Activated T-cell treated with anti-CD3 and anti-CD28 coated beads, Interleukin-2, amount 50 U/mL, for 72 hours (primary cell): ENCODE results near the gene RHEX. TPM values are rescaled to one million over a fixed set of nuclear protein-coding genes. Genes with fewer than 3 reads are reported as not detected.
A peak's percentile ranks its signal among the peaks of the same experiment; 100 is the strongest.
"Not testable (repeated sequence)": the region's sequence is repeated elsewhere in the genome, so short reads cannot be mapped to it uniquely, and the experiment has no call there.

ENCODE experiments used
- ATAC-seq, 2 donors: fragments of 150-1000 bp; cut with Tn5 transposase; replicated peaks in 1 of 2; 2 replicates each; pipeline ENCODE4 v1.10.0; 2021; ENCODE audit warnings: moderate library complexity in 2 of 2, mild to moderate bottlenecking in 1 of 2
- DNase-seq, 2 donors: peaks; one replicate each; pipeline ENCODE4 v3.0.0; 2021 to 2022; ENCODE audit warnings: mixed read lengths in 1 of 2
- H3K27ac Mint-ChIP-seq: one replicate; pipeline ENCODE4 v1.8.0; 2022; ENCODE audit warnings: mild to moderate bottlenecking, moderate library complexity, mixed read lengths
- H3K27me3 Mint-ChIP-seq: one replicate; pipeline ENCODE4 v1.8.0; 2022; ENCODE audit warnings: low read depth, mixed read lengths
- H3K36me3 Mint-ChIP-seq, 2 donors: one replicate each; pipeline ENCODE4 v1.8.0; 2022; ENCODE audit warnings: mixed read lengths in 2 of 2, mild to moderate bottlenecking in 1 of 2; ENCODE audit not compliant: insufficient read depth in 2 of 2
- H3K4me1 Mint-ChIP-seq: one replicate; pipeline ENCODE4 v1.8.0; 2022; ENCODE audit warnings: low read depth, mixed read lengths
- H3K4me3 Mint-ChIP-seq, 2 donors: one replicate each; pipeline ENCODE4 v1.8.0; 2022; ENCODE audit warnings: mild to moderate bottlenecking in 2 of 2, mixed read lengths in 2 of 2, moderate library complexity in 2 of 2
- H3K9me3 Mint-ChIP-seq, 2 donors: one replicate each; pipeline ENCODE4 v1.8.0; 2022; ENCODE audit warnings: mixed read lengths in 2 of 2
- total RNA-seq, 2 donors: library from RNA; stranded (reverse); gene quantifications; one replicate each; pipeline ENCODE4 v1.2.3, GENCODE V29; 2022

RHEX gene
- total RNA-seq, 2 donors from 2014 or later, result not detected

DNA sequence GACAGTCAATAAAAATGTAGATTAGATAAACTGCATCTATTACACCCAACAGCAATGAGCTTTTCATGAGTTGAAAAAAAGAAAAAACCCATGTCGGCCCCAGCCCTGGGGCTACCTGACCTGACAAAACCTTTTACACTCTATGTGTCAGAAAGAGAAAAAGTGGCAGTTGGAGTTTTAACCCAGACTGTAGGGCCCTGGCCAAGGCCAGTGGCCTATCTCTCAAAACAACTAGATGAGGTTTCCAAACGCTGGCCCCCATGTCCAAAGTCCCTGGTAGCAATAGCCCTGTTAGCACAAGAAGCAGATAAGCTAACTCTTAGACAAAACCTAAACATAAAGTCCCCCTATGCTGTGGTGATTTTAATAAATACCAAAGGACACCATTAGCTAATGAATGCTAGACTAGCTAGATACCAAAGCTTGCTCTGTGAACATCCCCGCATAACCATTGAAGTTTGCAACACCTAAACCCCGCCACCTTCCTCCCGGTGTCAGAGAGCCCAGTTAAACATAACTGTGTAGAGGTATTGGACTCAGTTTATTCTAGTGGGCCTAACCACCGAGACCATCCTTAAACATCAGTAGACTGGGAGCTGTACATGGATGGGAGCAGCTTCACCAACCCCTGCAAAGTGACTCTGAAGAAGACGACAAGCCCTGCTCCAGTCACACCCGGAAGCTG lies 2.8 kb downstream of the RHEX start:
- not testable (repeated sequence) for ATAC-seq, H3K9me3 Mint-ChIP-seq

DNA sequence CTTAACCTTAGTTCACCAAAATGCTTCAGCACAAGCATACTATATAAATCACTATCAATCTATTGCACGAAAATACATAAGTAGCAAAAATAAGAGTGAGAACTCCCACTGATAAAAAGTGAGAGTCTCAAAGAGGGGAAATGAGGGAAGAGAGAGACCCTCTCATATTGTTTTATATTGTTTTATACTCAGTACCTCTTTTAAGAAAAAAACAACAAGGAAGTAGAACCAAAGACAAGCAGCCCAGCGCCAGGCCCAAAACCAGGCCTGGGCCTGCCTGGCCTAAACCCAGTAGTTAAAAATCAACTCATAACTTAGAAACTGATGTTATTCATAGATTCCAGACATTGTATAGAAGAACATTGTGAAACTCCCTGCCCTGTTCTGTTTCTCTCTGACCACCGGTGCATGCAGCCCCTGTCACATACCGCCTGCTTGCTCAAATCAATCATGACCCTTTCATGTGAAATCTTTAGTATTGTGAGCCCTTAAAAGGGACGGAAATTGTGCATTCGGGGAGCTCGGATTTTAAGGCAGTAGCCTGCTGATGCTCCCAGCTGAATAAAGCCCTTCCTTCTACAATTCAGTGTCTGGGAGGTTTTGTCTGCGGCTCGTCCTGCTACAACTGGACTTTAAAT lies 5.4 kb downstream of the RHEX start:
- H3K27me3 Mint-ChIP-seq, H3K9me3 Mint-ChIP-seq: not testable (repeated sequence)

More for the DNA sequence above, 2.8 kb downstream of the RHEX start:
- not testable (repeated sequence) for H3K27me3 Mint-ChIP-seq, DNase-seq, H3K4me3 Mint-ChIP-seq, H3K27ac Mint-ChIP-seq, H3K36me3 Mint-ChIP-seq
- peaks cover 28% of the 10 kb centered on the region for H3K4me1 Mint-ChIP-seq

DNA sequence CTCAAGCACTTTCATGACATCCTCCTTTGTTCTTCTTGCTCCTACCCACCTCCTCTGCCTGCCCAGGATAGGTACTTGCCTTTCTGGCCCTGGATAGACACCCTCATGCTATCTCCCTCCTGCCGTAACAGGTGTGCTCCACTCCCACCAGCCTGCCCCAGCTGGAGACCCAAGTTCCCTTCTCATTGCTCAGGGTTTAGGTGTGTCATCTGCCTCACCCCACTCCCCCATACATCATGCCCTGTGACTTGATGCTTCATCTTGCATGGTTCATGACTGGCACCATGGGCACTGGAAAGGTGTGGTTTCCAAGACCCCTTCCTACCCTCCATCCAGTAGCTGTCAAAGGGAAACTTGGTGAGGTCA lies 5.9 kb downstream of the RHEX start:
- peaks cover 4% of the 10 kb centered on the region for H3K27me3 Mint-ChIP-seq
- DNase-seq (no peak), ATAC-seq (no peak)
- H3K27ac Mint-ChIP-seq, result no peak overlapping the region
- H3K4me1 Mint-ChIP-seq, result no peaks in the 10 kb centered on the region
- H3K36me3 Mint-ChIP-seq, result peaks cover 1 to 4% of the 10 kb centered on the region in 2 donors
- peaks cover 2 to 4% of the 10 kb centered on the region in 2 donors for H3K9me3 Mint-ChIP-seq
- H3K4me3 Mint-ChIP-seq, result no peak overlapping the region

More for the DNA sequence above, 5.4 kb downstream of the RHEX start:
- H3K27ac Mint-ChIP-seq, ATAC-seq, H3K36me3 Mint-ChIP-seq, DNase-seq, H3K4me1 Mint-ChIP-seq, H3K4me3 Mint-ChIP-seq: not testable (repeated sequence)

DNA sequence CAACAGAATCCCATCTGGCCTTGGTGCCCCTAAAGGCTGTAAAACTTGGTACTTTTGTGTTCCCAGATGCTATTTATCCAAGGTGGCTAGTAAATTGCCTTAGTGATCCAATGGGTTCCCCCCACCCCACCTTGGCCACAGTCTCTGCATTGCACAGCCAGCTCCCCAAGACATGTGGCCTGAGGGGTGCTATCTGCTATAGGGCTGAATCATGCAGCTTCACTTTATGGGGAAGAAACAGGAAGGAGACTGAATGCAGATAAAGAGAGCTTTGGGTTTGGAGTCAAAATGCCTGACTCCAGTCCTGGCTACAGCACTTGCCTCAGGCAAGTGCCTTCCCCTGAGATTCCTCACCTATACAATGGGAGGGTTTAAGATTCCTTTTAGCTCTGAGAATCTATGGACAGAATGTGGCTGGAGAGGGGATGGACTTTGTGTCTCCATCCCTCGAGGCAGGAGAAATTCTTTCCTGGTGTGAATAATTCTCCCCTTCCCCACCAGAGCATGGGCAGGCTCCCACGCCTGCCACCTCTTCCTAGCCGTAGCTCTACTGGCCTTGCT lies 6.5 kb downstream of the RHEX start:
- H3K27ac Mint-ChIP-seq, result no peak overlapping the region
- ATAC-seq (no peak), DNase-seq (no peak)
- no peak overlapping the region for H3K4me3 Mint-ChIP-seq
- H3K36me3 Mint-ChIP-seq, result peaks cover 1 to 4% of the 10 kb centered on the region in 2 donors
- H3K27me3 Mint-ChIP-seq, result peaks cover 4% of the 10 kb centered on the region
- peaks cover 2 to 4% of the 10 kb centered on the region in 2 donors for H3K9me3 Mint-ChIP-seq
- no peaks in the 10 kb centered on the region for H3K4me1 Mint-ChIP-seq

DNA sequence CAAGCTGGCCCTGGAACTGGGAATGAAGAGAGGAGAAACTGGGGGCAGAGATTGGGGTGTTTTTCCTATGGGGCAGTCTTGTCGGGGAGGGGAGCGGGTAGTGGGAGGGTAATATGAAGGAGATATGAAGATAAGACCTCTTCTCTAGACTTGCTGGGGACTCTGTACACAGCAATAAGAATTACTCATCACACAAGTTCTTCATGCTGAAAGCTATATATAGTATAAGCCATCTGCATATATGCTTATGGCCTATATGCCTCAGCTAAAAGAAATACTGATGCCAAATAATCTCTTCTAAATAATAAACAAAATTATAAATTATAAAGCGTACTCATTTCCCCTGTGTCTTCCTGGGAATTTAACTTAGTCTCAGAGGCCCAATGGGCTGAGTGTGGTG lies 7.9 kb downstream of the RHEX start:
- H3K4me1 Mint-ChIP-seq, result no peaks in the 10 kb centered on the region
- DNase-seq, result no peak
- H3K27ac Mint-ChIP-seq, result no peak overlapping the region
- peaks cover 9% of the 10 kb centered on the region for H3K27me3 Mint-ChIP-seq
- peaks cover 2 to 4% of the 10 kb centered on the region in 2 donors for H3K9me3 Mint-ChIP-seq
- peaks cover 1 to 4% of the 10 kb centered on the region in 2 donors for H3K36me3 Mint-ChIP-seq
- ATAC-seq, result no peak
- H3K4me3 Mint-ChIP-seq, result no peak overlapping the region

DNA sequence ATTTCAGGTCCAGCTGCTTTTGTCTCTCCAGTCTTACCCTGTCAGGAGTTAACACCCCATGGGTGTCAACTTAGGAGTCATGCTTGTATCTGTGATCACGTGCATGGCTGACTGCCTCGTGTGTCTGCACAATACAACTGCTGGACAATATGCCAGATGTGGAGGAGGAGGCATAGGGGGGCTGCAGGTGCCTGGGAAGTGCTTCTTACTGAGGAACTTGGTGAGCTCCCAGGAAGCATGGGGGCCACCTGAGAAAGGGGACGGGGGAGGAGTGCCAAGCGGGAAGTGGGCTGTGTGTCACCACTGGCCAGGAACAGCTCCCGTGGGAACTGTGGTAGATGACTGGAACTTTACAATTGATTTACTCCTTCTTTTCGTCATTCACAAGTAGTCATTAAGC lies 9.5 kb downstream of the RHEX start:
- ATAC-seq, result no peak
- peaks cover 2 to 4% of the 10 kb centered on the region in 2 donors for H3K9me3 Mint-ChIP-seq

DNA sequence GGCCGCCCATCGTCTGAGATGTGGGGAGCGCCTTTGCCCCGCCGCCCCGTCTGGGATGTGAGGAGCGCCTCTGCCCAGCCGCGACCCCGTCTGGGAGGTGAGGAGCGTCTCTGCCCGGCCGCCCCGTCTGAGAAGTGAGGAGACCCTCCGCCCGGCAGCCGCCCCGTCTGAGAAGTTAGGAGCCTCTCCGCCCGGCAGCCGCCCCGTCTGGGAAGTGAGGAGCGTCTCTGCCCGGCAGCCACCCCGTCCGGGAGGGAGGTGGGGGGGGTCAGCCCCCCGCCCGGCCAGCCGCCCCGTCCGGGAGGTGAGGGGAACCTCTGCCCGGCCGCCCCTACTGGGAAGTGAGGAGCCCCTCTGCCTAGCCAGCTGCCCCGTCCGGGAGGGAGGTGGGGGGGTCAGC lies 11.0 kb downstream of the RHEX start:
- not testable (repeated sequence) for ATAC-seq, DNase-seq, H3K9me3 Mint-ChIP-seq, H3K36me3 Mint-ChIP-seq, H3K4me3 Mint-ChIP-seq, H3K27ac Mint-ChIP-seq
- Mint-ChIP-seq H3K4me1 (peaks cover 23% of the 10 kb centered on the region), H3K27me3 (peaks cover 34% of the 10 kb centered on the region)

More for the DNA sequence above, 9.5 kb downstream of the RHEX start:
- Mint-ChIP-seq H3K4me1 (peaks cover 14% of the 10 kb centered on the region), H3K27me3 (peaks cover 18% of the 10 kb centered on the region), H3K4me3 (no peak overlapping the region), H3K27ac (no peak overlapping the region), H3K36me3 (peaks cover 1 to 4% of the 10 kb centered on the region in 2 donors)
- DNase-seq, result no peak

DNA sequence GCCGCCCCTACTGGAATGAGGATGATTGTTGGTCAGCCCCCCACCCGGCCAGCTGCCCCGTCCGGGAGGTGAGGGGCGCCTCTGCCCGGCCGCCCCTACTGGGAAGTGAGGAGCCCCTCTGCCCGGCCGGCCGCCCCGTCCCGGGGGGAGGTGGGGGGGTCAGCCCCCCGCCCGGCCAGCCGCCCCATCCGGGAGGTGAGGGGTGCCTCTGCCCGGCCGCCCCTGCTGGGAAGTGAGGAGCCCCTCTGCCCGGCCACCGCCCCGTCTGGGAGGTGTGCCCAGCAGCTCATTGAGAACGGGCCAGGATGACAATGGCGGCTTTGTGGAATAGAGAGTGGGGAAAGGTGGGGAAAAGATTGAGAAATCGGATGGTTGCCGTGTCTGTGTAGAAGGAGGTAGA lies 11.5 kb downstream of the RHEX start:
- H3K36me3 Mint-ChIP-seq, H3K27ac Mint-ChIP-seq, H3K9me3 Mint-ChIP-seq, DNase-seq, H3K4me3 Mint-ChIP-seq, ATAC-seq: not testable (repeated sequence)
- H3K27me3 Mint-ChIP-seq, result peaks cover 37% of the 10 kb centered on the region
- peaks cover 23% of the 10 kb centered on the region for H3K4me1 Mint-ChIP-seq

DNA sequence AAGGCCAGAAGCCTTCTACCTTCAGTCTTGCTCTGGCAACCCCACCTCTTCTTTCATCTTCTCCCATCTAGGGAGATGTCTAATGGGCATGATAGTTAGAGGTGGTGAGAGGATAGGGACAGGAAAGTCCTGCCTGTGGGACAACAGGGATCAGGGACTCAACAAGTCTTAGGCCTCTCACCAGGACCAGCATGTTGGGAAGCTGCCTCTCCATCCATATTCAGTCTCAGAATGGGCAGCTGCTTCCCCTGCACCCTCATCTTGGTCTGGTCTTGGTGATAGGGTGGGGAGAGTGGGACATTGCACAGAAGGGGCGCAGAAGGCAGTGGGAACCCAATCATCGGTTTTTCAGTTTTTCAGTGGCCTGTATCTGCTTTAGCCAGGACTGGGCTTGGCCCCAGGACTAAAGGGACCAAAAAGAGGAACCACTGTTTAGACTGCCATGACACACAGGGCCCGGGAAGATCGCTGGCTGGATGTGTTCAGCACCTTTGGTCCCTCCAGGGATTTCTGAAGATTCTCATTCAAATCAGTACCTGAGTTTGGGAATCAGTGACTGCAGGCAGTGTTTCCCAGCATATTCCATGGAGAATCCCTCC lies 12.7 kb downstream of the RHEX start:
- Mint-ChIP-seq H3K27ac (no peak overlapping the region), H3K27me3 (peaks cover 39% of the 10 kb centered on the region), H3K9me3 (peaks cover 2 to 4% of the 10 kb centered on the region in 2 donors), H3K4me1 (peaks cover 23% of the 10 kb centered on the region), H3K36me3 (peaks cover 1 to 4% of the 10 kb centered on the region in 2 donors), H3K4me3 (no peak overlapping the region)
- no peak for ATAC-seq
- DNase-seq, result no peak

DNA sequence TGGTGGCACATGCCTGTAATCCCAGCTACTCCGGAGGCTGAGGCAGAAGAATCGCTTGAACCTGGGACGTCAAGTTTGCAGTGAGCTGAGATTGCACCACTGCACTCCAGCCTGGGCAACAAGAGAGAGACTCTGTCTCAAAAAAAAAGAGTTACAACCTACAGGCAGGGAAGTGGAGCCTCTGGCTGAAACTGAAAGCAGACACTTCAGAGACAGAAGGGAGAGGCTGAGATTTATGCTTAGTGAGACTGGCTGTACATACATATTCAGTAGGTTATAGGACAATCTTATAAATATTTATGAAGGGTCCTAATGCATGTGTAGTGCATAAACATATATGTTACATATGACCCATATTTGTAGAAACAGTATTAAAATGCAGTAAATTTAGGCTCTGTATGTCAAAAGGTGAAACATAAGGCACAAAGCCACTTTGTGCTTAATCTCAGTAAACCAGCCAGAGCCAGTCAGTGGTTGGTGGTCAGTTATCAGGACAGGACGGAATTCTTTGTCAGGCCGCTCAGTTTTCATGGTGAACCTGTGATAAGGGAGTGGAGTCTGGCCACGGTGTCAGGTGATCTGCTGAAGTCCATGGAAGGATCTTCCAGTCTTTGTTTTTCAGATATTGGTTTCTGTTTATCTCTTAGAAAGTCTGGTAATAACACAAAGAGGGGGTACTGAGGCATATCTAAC lies 13.7 kb downstream of the RHEX start:
- peak; percentile 48 to 76 for ATAC-seq
- Mint-ChIP-seq H3K9me3 (peaks cover 2 to 4% of the 10 kb centered on the region in 2 donors), H3K4me1 (peaks cover 23% of the 10 kb centered on the region), H3K27ac (no peak overlapping the region), H3K4me3 (no peak overlapping the region), H3K27me3 (peaks cover 39% of the 10 kb centered on the region), H3K36me3 (peaks cover 1 to 4% of the 10 kb centered on the region in 2 donors)
- no peak for DNase-seq

DNA sequence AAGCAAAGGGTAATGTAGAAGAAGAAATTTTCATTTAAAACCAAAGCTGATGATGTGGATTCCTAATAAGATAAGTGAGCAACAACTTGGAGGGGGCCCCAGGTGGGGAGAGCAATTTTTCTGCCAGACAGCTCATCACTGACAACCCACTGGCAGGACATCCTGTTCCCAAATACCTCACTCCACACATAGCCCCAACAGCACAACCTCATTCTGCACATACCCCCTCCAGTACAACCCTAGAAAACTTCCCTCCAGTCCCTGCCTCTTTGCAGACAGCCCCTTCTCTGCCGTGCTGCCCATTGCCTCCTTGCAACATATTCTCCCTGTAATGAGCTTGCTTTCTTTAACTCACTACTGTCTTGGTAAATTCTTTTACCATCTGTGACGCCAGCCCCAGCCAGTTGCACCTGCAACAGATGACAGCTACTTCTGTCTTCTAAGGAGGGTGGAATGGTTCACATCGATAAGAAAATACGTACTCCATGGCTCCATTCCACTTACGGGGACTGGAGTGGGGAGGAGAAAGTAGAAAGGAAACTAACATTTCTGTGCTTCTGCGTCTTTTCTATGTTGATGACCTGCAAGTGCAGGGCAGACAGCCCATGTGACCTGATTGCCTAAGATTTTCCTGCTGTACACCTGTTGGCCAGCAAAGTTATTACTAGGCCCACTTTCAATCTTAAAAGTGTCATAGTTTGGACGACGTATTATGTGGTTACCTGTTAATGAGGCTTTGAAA lies 14.7 kb downstream of the RHEX start:
- DNase-seq, result no peak

DNA sequence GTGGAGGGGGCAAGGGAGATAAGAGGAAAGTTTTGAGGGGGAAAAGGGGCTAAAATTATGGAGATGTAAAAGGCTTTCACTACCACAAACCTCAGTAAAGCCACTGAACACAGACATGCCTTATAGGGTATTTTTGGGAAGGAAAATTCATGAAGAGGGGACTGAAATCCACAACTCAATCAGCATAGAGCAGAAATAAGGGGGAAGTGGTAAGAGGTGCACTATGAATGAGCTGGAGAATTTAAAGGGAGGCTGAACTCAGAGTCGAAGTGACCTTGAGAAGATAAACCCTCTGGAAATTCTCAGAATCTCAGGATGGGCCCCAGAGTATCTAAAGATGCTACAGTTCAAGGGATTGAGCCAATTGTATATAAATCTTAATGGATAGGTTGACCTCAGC lies 15.3 kb downstream of the RHEX start:
- H3K9me3 Mint-ChIP-seq, result no peaks in the 10 kb centered on the region
- no peak overlapping the region for H3K27ac Mint-ChIP-seq
- peaks cover 39% of the 10 kb centered on the region for H3K27me3 Mint-ChIP-seq
- peaks cover 23% of the 10 kb centered on the region for H3K4me1 Mint-ChIP-seq
- DNase-seq (no peak), ATAC-seq (no peak)
- H3K36me3 Mint-ChIP-seq, result no peaks in the 10 kb centered on the region
- H3K4me3 Mint-ChIP-seq, result no peak overlapping the region

More for the DNA sequence above, 14.7 kb downstream of the RHEX start:
- Mint-ChIP-seq H3K4me3 (no peak overlapping the region), H3K9me3 (peaks cover 2 to 4% of the 10 kb centered on the region in 2 donors), H3K4me1 (peaks cover 23% of the 10 kb centered on the region), H3K27ac (no peak overlapping the region), H3K27me3 (peaks cover 39% of the 10 kb centered on the region), H3K36me3 (peaks cover 1 to 3% of the 10 kb centered on the region in 2 donors)
- ATAC-seq, result no peak
